SK-N-SH treated with all-trans-retinoic acid at 6 μM for 48 hours (cell line): ENCODE data around the gene ATF5.
"Not testable (repeated sequence)": the region's sequence is repeated elsewhere in the genome, so short reads cannot be mapped to it uniquely, and the experiment has no call there.

Experiments used
- ATAC-seq: fragments of 200-7000 bp; cut with Tn5 transposase; 3 replicates; pipeline ENCODE4 v1.9.1; 2020; ENCODE audit warnings: mild to moderate bottlenecking, moderate library complexity
- BACH2 ChIP-seq: fragments of 250-450 bp; sonication (Bioruptor Pico); IDR thresholded peaks from 2 replicates; pipeline ENCODE4 v1.9.0; 2021; ENCODE audit warnings: mild to moderate bottlenecking, borderline replicate concordance
- CSDC2 ChIP-seq: fragments of 250-450 bp; sonication (Bioruptor Pico); IDR thresholded peaks from 2 replicates; pipeline ENCODE4 v1.5.0; 2020; ENCODE audit warnings: mild to moderate bottlenecking, moderate library complexity
- ESRRG ChIP-seq: fragments of 250-450 bp; sonication (Bioruptor Pico); IDR thresholded peaks from 2 replicates; pipeline ENCODE4 v1.6.1; 2021; ENCODE audit warnings: mild to moderate bottlenecking
- GLIS3 ChIP-seq: fragments of 250-450 bp; sonication (Bioruptor Pico); IDR thresholded peaks from 2 replicates; pipeline ENCODE4 v1.5.0; 2020; ENCODE audit warnings: mild to moderate bottlenecking, moderate library complexity
- OSR1 ChIP-seq: fragments of 250-450 bp; sonication (Bioruptor Pico); IDR thresholded peaks from 2 replicates; pipeline ENCODE4 v1.8.0; 2022; ENCODE audit warnings: moderate library complexity, mild to moderate bottlenecking, inconsistent platforms
- PPARA ChIP-seq: fragments of 250-450 bp; sonication (Bioruptor Pico); IDR thresholded peaks from 2 replicates; pipeline ENCODE4 v1.5.0; 2020; ENCODE audit warnings: mild to moderate bottlenecking, borderline replicate concordance
- RARB ChIP-seq: fragments of 250-450 bp; sonication (Bioruptor Pico); IDR thresholded peaks from 2 replicates; pipeline ENCODE4 v1.8.0; 2021; ENCODE audit warnings: mild to moderate bottlenecking, moderate library complexity
- TCF4 ChIP-seq: fragments of 250-450 bp; sonication (Bioruptor Pico); IDR thresholded peaks from 2 replicates; pipeline ENCODE4 v1.8.0; 2021; ENCODE audit warnings: mild to moderate bottlenecking, moderate library complexity, borderline replicate concordance
- TOX ChIP-seq: fragments of 250-450 bp; sonication (Bioruptor Pico); IDR thresholded peaks from 2 replicates; pipeline ENCODE4 v1.8.0; 2021; ENCODE audit warnings: mild to moderate bottlenecking, moderate library complexity, borderline replicate concordance
- ZC3H10 ChIP-seq: fragments of 250-450 bp; sonication (Bioruptor Pico); IDR thresholded peaks from 2 replicates; pipeline ENCODE4 v1.5.1; 2021; ENCODE audit warnings: mild to moderate bottlenecking, moderate library complexity
- ZFP3 ChIP-seq: fragments of 250-450 bp; sonication (Bioruptor Pico); IDR thresholded peaks from 2 replicates; pipeline ENCODE4 v1.5.0; 2020; ENCODE audit warnings: mild to moderate bottlenecking, moderate library complexity
- ZFP30 ChIP-seq: fragments of 450-650 bp; formaldehyde crosslinking; IDR thresholded peaks from 2 replicates; pipeline ENCODE4 v1.5.0; 2022; ENCODE audit warnings: mild to moderate bottlenecking, moderate library complexity
- ZNF565 ChIP-seq: fragments of 450-650 bp; formaldehyde crosslinking; conservative IDR thresholded peaks from 2 replicates; pipeline ENCODE4 v1.5.0; 2020; ENCODE audit warnings: low read depth, mild to moderate bottlenecking, moderate library complexity
- ZNF70 ChIP-seq: fragments of 450-650 bp; formaldehyde crosslinking; IDR thresholded peaks from 2 replicates; pipeline ENCODE4 v1.5.0; 2020; ENCODE audit warnings: mild to moderate bottlenecking, moderate library complexity
- TF ChIP-seq, protein P1 (sequence below): fragments of 250-450 bp; sonication (Bioruptor Pico); IDR thresholded peaks from 2 replicates; pipeline ENCODE4 v1.5.0; 2020; ENCODE audit warnings: mild to moderate bottlenecking, moderate library complexity
- TF ChIP-seq, protein P2 (sequence below): fragments of 250-450 bp; sonication (Bioruptor Pico); IDR thresholded peaks from 2 replicates; pipeline ENCODE4 v1.5.1; 2021; ENCODE audit warnings: mild to moderate bottlenecking, moderate library complexity
- TF ChIP-seq, protein P3 (sequence below): fragments of 250-450 bp; sonication (Bioruptor Pico); IDR thresholded peaks from 2 replicates; pipeline ENCODE4 v1.8.0; 2020; ENCODE audit warnings: mild to moderate bottlenecking, moderate library complexity, borderline replicate concordance
- TF ChIP-seq, protein P4 (sequence below): fragments of 250-450 bp; sonication (Bioruptor Pico); IDR thresholded peaks from 2 replicates; pipeline ENCODE4 v1.5.1; 2020; ENCODE audit warnings: low read depth, mild to moderate bottlenecking, moderate library complexity
- TF ChIP-seq, protein P5 (sequence below): fragments of 250-450 bp; sonication (Bioruptor Pico); IDR thresholded peaks from 2 replicates; pipeline ENCODE4 v1.8.0; 2021; ENCODE audit warnings: low read depth, mild to moderate bottlenecking, moderate library complexity, borderline replicate concordance

The ATF5 gene

DNA sequence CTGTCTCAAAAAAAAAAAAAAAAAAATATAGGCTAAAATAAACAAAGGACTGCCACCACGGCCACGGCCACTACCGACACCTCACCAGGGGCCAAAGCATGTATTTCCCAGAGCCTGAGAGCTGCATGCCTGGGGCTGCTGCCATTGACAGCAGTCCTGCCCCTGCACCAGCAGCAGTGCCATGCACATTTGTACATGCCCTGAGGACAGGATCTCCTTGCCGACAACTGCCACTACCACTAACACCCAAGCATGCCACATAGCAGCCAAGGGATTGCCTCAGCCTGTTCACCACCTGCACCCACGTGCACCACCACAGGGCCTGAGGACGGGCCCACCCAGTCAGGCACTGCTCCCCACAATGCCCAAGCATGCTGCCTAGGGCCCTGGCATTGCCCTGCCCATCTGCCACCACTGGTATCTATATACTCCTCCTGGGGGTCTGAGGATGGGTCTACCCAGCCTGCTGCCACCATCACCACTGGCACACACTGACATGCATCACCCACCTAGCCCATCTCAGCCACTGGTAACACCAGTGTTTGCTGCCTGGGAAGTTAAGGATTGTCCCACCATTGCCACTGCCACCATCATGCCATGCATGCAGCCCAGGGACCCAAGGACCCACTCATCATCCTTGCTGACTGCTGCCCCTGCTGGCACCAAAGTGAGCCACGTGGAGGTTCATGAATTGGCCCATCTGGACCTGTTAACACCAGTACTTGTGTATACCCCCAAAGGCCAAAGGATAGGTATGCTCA, 10.9 kb downstream of the ATF5 start:
- no peak for ATAC-seq
- TF ChIP-seq, protein P1, sequence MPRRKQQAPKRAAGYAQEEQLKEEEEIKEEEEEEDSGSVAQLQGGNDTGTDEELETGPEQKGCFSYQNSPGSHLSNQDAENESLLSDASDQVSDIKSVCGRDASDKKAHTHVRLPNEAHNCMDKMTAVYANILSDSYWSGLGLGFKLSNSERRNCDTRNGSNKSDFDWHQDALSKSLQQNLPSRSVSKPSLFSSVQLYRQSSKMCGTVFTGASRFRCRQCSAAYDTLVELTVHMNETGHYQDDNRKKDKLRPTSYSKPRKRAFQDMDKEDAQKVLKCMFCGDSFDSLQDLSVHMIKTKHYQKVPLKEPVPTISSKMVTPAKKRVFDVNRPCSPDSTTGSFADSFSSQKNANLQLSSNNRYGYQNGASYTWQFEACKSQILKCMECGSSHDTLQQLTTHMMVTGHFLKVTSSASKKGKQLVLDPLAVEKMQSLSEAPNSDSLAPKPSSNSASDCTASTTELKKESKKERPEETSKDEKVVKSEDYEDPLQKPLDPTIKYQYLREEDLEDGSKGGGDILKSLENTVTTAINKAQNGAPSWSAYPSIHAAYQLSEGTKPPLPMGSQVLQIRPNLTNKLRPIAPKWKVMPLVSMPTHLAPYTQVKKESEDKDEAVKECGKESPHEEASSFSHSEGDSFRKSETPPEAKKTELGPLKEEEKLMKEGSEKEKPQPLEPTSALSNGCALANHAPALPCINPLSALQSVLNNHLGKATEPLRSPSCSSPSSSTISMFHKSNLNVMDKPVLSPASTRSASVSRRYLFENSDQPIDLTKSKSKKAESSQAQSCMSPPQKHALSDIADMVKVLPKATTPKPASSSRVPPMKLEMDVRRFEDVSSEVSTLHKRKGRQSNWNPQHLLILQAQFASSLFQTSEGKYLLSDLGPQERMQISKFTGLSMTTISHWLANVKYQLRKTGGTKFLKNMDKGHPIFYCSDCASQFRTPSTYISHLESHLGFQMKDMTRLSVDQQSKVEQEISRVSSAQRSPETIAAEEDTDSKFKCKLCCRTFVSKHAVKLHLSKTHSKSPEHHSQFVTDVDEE (CRISPR knock-in tag): no peak
- TF ChIP-seq, protein P2, sequence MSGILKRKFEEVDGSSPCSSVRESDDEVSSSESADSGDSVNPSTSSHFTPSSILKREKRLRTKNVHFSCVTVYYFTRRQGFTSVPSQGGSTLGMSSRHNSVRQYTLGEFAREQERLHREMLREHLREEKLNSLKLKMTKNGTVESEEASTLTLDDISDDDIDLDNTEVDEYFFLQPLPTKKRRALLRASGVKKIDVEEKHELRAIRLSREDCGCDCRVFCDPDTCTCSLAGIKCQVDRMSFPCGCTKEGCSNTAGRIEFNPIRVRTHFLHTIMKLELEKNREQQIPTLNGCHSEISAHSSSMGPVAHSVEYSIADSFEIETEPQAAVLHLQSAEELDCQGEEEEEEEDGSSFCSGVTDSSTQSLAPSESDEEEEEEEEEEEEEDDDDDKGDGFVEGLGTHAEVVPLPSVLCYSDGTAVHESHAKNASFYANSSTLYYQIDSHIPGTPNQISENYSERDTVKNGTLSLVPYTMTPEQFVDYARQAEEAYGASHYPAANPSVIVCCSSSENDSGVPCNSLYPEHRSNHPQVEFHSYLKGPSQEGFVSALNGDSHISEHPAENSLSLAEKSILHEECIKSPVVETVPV (CRISPR knock-in tag): no peak
- no peak for TF ChIP-seq CSDC2 (CRISPR knock-in tag)
- no peak for TF ChIP-seq ZFP30 (CRISPR knock-in tag)
- TF ChIP-seq, protein P3, sequence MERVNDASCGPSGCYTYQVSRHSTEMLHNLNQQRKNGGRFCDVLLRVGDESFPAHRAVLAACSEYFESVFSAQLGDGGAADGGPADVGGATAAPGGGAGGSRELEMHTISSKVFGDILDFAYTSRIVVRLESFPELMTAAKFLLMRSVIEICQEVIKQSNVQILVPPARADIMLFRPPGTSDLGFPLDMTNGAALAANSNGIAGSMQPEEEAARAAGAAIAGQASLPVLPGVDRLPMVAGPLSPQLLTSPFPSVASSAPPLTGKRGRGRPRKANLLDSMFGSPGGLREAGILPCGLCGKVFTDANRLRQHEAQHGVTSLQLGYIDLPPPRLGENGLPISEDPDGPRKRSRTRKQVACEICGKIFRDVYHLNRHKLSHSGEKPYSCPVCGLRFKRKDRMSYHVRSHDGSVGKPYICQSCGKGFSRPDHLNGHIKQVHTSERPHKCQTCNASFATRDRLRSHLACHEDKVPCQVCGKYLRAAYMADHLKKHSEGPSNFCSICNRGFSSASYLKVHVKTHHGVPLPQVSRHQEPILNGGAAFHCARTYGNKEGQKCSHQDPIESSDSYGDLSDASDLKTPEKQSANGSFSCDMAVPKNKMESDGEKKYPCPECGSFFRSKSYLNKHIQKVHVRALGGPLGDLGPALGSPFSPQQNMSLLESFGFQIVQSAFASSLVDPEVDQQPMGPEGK (CRISPR knock-in tag): no peak
- TF ChIP-seq RARB (CRISPR knock-in tag): no peak
- no peak for TF ChIP-seq TOX (CRISPR knock-in tag)
- no peak for TF ChIP-seq ZC3H10 (CRISPR knock-in tag)
- TF ChIP-seq, protein P4, sequence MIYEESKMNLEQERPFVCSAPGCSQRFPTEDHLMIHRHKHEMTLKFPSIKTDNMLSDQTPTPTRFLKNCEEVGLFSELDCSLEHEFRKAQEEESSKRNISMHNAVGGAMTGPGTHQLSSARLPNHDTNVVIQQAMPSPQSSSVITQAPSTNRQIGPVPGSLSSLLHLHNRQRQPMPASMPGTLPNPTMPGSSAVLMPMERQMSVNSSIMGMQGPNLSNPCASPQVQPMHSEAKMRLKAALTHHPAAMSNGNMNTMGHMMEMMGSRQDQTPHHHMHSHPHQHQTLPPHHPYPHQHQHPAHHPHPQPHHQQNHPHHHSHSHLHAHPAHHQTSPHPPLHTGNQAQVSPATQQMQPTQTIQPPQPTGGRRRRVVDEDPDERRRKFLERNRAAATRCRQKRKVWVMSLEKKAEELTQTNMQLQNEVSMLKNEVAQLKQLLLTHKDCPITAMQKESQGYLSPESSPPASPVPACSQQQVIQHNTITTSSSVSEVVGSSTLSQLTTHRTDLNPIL: no peak
- TF ChIP-seq ZNF70 (CRISPR knock-in tag): no peak

DNA sequence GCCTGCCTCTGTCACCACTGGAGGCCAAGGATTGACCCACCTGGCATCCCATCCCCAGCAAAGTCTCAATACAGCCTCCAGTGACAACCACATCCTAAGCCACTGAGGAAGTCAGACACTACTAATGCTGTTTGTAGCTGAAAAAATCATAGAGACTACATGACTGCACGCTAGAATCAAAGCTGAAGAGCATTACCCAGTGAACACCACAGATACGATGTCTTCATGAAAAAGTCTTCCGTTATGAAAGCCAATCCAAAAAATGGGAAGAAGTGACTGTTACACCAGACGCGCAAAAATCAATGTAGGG, 11.4 kb downstream of the ATF5 start:
- no peak for ATAC-seq
- TF ChIP-seq PPARA: no peak

DNA sequence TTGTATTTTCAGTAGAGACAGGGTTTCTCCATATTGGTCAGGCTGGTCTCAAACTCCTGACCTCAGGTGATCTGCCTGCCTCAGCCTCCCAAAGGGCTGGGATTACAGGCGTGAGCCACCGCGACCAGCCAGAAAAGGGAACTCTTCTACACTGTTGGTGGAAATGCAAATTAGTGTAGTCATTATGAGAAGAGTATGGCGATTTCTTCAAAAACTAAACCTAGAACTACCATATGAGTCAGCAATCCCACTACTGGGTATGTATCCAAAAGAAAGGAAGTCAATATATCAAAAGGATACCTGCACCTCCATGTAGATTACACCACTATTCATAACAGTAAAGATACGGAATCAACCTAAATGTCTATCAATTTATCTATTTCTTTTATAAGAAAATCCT, 15.6 kb downstream of the ATF5 start:
- not testable (repeated sequence) for ATAC-seq

DNA sequence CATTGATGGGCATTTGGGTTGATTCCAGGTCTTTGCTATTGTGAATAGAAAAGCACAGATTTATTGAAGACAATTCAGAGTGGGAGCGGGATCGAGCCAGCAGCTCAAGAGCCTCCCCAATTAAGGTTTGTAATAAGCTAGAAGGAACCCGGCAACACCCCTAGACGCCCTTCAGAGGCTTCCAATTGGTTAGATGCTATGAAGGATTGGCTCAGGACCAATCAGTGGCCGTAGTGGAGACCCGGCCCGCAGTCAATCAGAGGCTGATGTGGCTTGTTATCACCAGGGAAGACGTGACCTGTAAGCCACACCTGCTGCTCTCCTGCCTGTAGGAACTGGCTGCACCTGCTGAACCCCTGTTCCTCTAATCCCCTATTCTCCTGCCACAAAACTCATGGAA, 17.4 kb downstream of the ATF5 start:
- ATAC-seq: no peak
- TF ChIP-seq RARB (CRISPR knock-in tag) (no peak), ZNF565 (CRISPR knock-in tag) (no peak), ZNF70 (CRISPR knock-in tag) (no peak), ZFP30 (CRISPR knock-in tag) (no peak), BACH2 (CRISPR knock-in tag) (no peak), OSR1 (CRISPR knock-in tag) (no peak), CSDC2 (CRISPR knock-in tag) (no peak), TOX (CRISPR knock-in tag) (no peak), ESRRG (CRISPR knock-in tag) (no peak), TCF4 (CRISPR knock-in tag) (no peak), GLIS3 (no peak), ZFP3 (no peak)
- TF ChIP-seq, protein P4: no peak
- TF ChIP-seq, protein P3 (CRISPR knock-in tag): no peak
- TF ChIP-seq, protein P1 (CRISPR knock-in tag): no peak
- TF ChIP-seq, protein P5, sequence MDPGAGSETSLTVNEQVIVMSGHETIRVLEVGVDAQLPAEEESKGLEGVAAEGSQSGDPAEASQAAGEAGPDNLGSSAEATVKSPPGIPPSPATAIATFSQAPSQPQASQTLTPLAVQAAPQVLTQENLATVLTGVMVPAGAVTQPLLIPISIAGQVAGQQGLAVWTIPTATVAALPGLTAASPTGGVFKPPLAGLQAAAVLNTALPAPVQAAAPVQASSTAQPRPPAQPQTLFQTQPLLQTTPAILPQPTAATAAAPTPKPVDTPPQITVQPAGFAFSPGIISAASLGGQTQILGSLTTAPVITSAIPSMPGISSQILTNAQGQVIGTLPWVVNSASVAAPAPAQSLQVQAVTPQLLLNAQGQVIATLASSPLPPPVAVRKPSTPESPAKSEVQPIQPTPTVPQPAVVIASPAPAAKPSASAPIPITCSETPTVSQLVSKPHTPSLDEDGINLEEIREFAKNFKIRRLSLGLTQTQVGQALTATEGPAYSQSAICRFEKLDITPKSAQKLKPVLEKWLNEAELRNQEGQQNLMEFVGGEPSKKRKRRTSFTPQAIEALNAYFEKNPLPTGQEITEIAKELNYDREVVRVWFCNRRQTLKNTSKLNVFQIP (CRISPR knock-in tag): no peak
